GM21723 (cell line): Measurements from ENCODE around the gene P2RY6.

Experiments
- ATAC-seq: cut with Tn5 transposase; IDR thresholded peaks from one replicate; pipeline ENCODE4 v1.9.1; 2021; ENCODE audit warnings: mild to moderate bottlenecking, moderate library complexity; ENCODE audit not compliant: unreplicated experiment

P2RY6 gene

GRCh38 chr11:73331138-73331916 lies 59.2 kb downstream of the P2RY6 start:
- no peak for ATAC-seq

- no peak for ATAC-seq
Observed at GRCh38 chr11:73333173-73333572, 61.0 kb downstream of the P2RY6 start.

- ATAC-seq: no peak
Observed at GRCh38 chr11:73333640-73334383, 61.7 kb downstream of the P2RY6 start.

GRCh38 chr11:73334384-73335203 lies 62.5 kb downstream of the P2RY6 start:
- ATAC-seq: no peak

- no peak for ATAC-seq
Observed at GRCh38 chr11:73335204-73335923, 63.2 kb downstream of the P2RY6 start.

- no peak for ATAC-seq
Observed at GRCh38 chr11:73337846-73338245, 65.7 kb downstream of the P2RY6 start.

- no peak for ATAC-seq
Observed at GRCh38 chr11:73338279-73338678, 66.1 kb downstream of the P2RY6 start.

- no peak for ATAC-seq
Observed at GRCh38 chr11:73340164-73340563, 68.0 kb downstream of the P2RY6 start.

- no peak for ATAC-seq
Observed at GRCh38 chr11:73342633-73343032, 70.5 kb downstream of the P2RY6 start.

- ATAC-seq: no peak
Observed at GRCh38 chr11:73343076-73343873, 71.1 kb downstream of the P2RY6 start.

- no peak for ATAC-seq
Observed at GRCh38 chr11:73344191-73344607, 72.1 kb downstream of the P2RY6 start.

- ATAC-seq: no peak
Observed at GRCh38 chr11:73345481-73346160, 73.5 kb downstream of the P2RY6 start.

- no peak for ATAC-seq
Observed at GRCh38 chr11:73346186-73346935, 74.2 kb downstream of the P2RY6 start.

GRCh38 chr11:73347067-73347466 lies 74.9 kb downstream of the P2RY6 start:
- ATAC-seq: no peak
